Stromal cell of bone marrow (primary cell): Measurements from ENCODE around the gene LARP4.

Experiments used
- DNase-seq: peaks from one replicate; pipeline ENCODE4 v3.0.0-alpha.2; 2012; ENCODE audit warnings: low read depth

Gene LARP4

GRCh38 chr12:50525422-50525821 is 124.7 kb downstream of the LARP4 start:
- DNase-seq: no peak

GRCh38 chr12:50527359-50527726 is 126.7 kb downstream of the LARP4 start:
- DNase-seq: no peak

DNA sequence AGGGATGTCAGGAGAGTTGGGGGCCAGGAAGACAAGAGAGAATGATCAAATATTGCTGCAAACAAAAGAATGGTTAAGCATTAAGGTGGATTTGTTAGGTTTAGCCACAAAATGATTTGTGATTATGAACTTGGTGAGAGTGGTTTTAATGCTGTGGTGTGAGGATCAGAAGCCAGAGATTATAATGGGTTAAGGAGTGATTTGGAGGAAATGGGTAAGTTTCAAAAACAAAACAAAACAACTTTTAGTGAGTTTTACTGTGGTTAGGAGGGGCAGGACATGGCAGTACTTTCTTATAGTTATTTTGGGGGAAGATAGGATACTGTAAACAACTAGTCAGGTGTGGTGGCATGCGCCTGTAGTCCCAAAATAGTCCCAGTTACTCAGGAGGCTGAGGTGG is 128.1 kb downstream of the LARP4 start:
- no peak for DNase-seq

- DNase-seq: no peak
Observed at GRCh38 chr12:50529345-50529744, 128.7 kb downstream of the LARP4 start.
